HCT116 (cell line): ENCODE results near the gene SELENOW. TPM values are rescaled to one million over a fixed set of nuclear protein-coding genes. Genes with fewer than 3 reads are reported as not detected.

Experiments
- ATAC-seq: fragments of 200-7000 bp; cut with Tn5 transposase; 2 replicates; pipeline ENCODE4 v1.9.1; 2020; ENCODE audit warnings: mild to moderate bottlenecking, moderate library complexity
- BruUV-seq: library from RNA; stranded (reverse); fragments of 400-500 nt; replicated peaks from 2 replicates; lab custom pipeline; 2021; lab: Mats Ljungman, UMichigan
- CTCF ChIA-PET: fragments of 300-600 bp; sonication (Branson Sonifier 250); formaldehyde crosslinking; loops from one replicate; lab custom pipeline; 2021; ENCODE audit warnings: antibody characterized with exemption; lab: Charles Lee
- POLR2A ChIA-PET: fragments of 300-600, 350-600 bp; sonication (Branson Sonifier 250); formaldehyde crosslinking; loops from one replicate; lab custom pipeline; 2021; ENCODE audit warnings: antibody characterized with exemption; lab: Charles Lee
- RAD21 ChIA-PET, 2 experiments: fragments of 300-600 bp; sonication (Branson Sonifier 250); formaldehyde crosslinking; loops; one replicate each; lab custom pipeline; 2023; ENCODE audit warnings: low total read pairs in 2 of 2; ENCODE audit not compliant: uncharacterized antibody in 2 of 2, unreplicated experiment in 2 of 2, low non-redundant PET in 1 of 2; lab: Charles Lee
- DNase-seq: peaks from one replicate; pipeline ENCODE4 v3.0.0-alpha.2; 2010; ENCODE audit warnings: low read depth, low spot score
- H2AFZ ChIP-seq: fragments of 200-600 bp; shearing (Covaris generic), sonication (generic); 2 replicates; pipeline ENCODE4 v1.6.1; 2017; ENCODE audit warnings: low read depth, mixed run types, mixed read lengths, antibody characterized with exemption, low read length; ENCODE audit not compliant: poor library complexity, severe bottlenecking
- H3K27ac ChIP-seq: 2 replicates; pipeline ENCODE4 v1.5.1; 2012; ENCODE audit warnings: low read depth, low read length
- H3K27me3 ChIP-seq: fragments of 200-600 bp; sonication (generic); 2 replicates; pipeline ENCODE4 v1.6.1; 2016; ENCODE audit warnings: mixed run types, low read length, mixed read lengths; ENCODE audit not compliant: insufficient read depth
- H3K36me3 ChIP-seq, 2 experiments: fragments of 200-500 bp in 1 of 2; fragments of 200-600 bp in 1 of 2; sonication (Bioruptor generic) in 1 of 2; sonication (generic) in 1 of 2; 2 replicates each; pipeline versions ENCODE4 v1.5.1 to v1.6.1; 2014 to 2016; ENCODE audit warnings: low read length in 2 of 2, inconsistent platforms in 1 of 2, mixed read lengths in 1 of 2, mixed run types in 1 of 2; ENCODE audit not compliant: insufficient read depth in 2 of 2, control insufficient read depth in 1 of 2
- H3K4me1 ChIP-seq, 2 experiments: fragments of 200-600 bp in 1 of 2; sonication (generic) in 1 of 2; 2 replicates each; pipeline versions ENCODE4 v1.5.1 to v1.6.1; 2012 to 2017; ENCODE audit warnings: low read length in 2 of 2, inconsistent platforms in 1 of 2, mild to moderate bottlenecking in 1 of 2, mixed read lengths in 1 of 2, mixed run types in 1 of 2, moderate library complexity in 1 of 2; ENCODE audit not compliant: insufficient read depth in 2 of 2, control insufficient read depth in 1 of 2
- H3K4me2 ChIP-seq: fragments of 200-600 bp; sonication (generic); 2 replicates; pipeline ENCODE4 v1.6.1; 2017; ENCODE audit warnings: mixed run types, low read length, mixed read lengths
- H3K4me3 ChIP-seq, 2 experiments: fragments of 200-600 bp in 1 of 2; sonication (generic) in 1 of 2; replicated peaks in 1 of 2; 2 replicates each; pipeline ENCODE4 v1.5.1; 2011 to 2016; ENCODE audit warnings: low read length in 2 of 2, control low read depth in 1 of 2, low read depth in 1 of 2, mild to moderate bottlenecking in 1 of 2, mixed read lengths in 1 of 2, mixed run types in 1 of 2
- H3K79me2 ChIP-seq: fragments of 200-600 bp; sonication (generic); 2 replicates; pipeline ENCODE4 v1.6.1; 2017; ENCODE audit warnings: mild to moderate bottlenecking, mixed run types, low read length, moderate library complexity, mixed read lengths; ENCODE audit not compliant: insufficient read depth
- H3K9ac ChIP-seq: fragments of 200-600 bp; sonication (generic); 2 replicates; pipeline ENCODE4 v1.6.1; 2016; ENCODE audit warnings: low read length, mixed read lengths
- H3K9me2 ChIP-seq: fragments of 200-600 bp; sonication (generic), shearing (Covaris generic); 2 replicates; pipeline ENCODE4 v1.6.1; 2017; ENCODE audit warnings: mixed run types, mild to moderate bottlenecking, moderate library complexity; ENCODE audit not compliant: insufficient read depth
- H3K9me3 ChIP-seq, 2 experiments: fragments of 200-500 bp in 1 of 2; fragments of 200-600 bp in 1 of 2; sonication (Bioruptor generic) in 1 of 2; sonication (generic) in 1 of 2; 2 replicates each; pipeline ENCODE4 v1.6.1; 2014 to 2017; ENCODE audit warnings: low read length in 2 of 2, mixed read lengths in 2 of 2, inconsistent platforms in 1 of 2, low read depth in 1 of 2, mild to moderate bottlenecking in 1 of 2, mixed run types in 1 of 2, moderate library complexity in 1 of 2; ENCODE audit not compliant: control insufficient read depth in 1 of 2, insufficient read depth in 1 of 2
- H4K20me1 ChIP-seq: fragments of 200-600 bp; sonication (generic), shearing (Covaris generic); 2 replicates; pipeline ENCODE4 v1.6.1; 2017; ENCODE audit warnings: mixed run types, mild to moderate bottlenecking, moderate library complexity; ENCODE audit not compliant: insufficient read depth
- CBX3 ChIP-seq: IDR thresholded peaks from 2 replicates; pipeline ENCODE4 v1.6.1; 2012; ENCODE audit warnings: low read depth
- ELF1 ChIP-seq: IDR thresholded peaks from 2 replicates; pipeline ENCODE4 v1.6.1; 2012; ENCODE audit warnings: low read depth, borderline replicate concordance
- EZH2 ChIP-seq: fragments of 200-600 bp; sonication (generic); IDR thresholded peaks from 2 replicates; pipeline ENCODE4 v1.6.1; 2017; ENCODE audit warnings: antibody characterized with exemption, mixed run types
- EZH2phosphoT487 ChIP-seq: fragments of 200-600 bp; IDR thresholded peaks from 2 replicates; pipeline ENCODE4 v1.6.1; 2018; ENCODE audit warnings: antibody characterized with exemption, borderline replicate concordance
- JUND ChIP-seq: IDR thresholded peaks from 2 replicates; pipeline ENCODE4 v1.6.1; 2012
- RAD21 ChIP-seq: IDR thresholded peaks from 2 replicates; pipeline ENCODE4 v1.6.1; 2012; ENCODE audit warnings: low read depth, mild to moderate bottlenecking
- SIN3A ChIP-seq: IDR thresholded peaks from 2 replicates; pipeline ENCODE4 v1.6.1; 2012; ENCODE audit warnings: low read depth
- SRF ChIP-seq: IDR thresholded peaks from 2 replicates; pipeline ENCODE4 v1.6.1; 2012; ENCODE audit warnings: low read depth
- YY1 ChIP-seq: IDR thresholded peaks from 2 replicates; pipeline ENCODE4 v1.6.1; 2011; ENCODE audit warnings: low read length, low read depth, moderate library complexity, mild to moderate bottlenecking; ENCODE audit not compliant: insufficient replicate concordance; ENCODE audit errors: extremely low read depth
- ZBTB33 ChIP-seq: IDR thresholded peaks from 2 replicates; pipeline ENCODE4 v1.6.1; 2011; ENCODE audit warnings: mild to moderate bottlenecking, low read length, moderate library complexity; ENCODE audit not compliant: insufficient replicate concordance; ENCODE audit errors: extremely low read depth
- ZNF274 ChIP-seq: fragments of 200-500 bp; sonication (Bioruptor generic); IDR thresholded peaks from 2 replicates; pipeline ENCODE4 v1.6.1; 2014; ENCODE audit warnings: mild to moderate bottlenecking, low read depth, low read length, inconsistent platforms
- intact Hi-C: fragments of 100-400 bp; cut with micrococcal nuclease; formaldehyde crosslinking; loops from 2 replicates; pipeline ENCODE4 v1.10.0; 2022
- total RNA-seq: library from RNA; stranded (reverse); gene quantifications from one replicate; pipeline ENCODE4 v1.2.1, GENCODE V29; 2021; ENCODE audit not compliant: unreplicated experiment

The SELENOW gene
- total RNA-seq, 1 experiment from 2014 or later = 181 TPM

DNA sequence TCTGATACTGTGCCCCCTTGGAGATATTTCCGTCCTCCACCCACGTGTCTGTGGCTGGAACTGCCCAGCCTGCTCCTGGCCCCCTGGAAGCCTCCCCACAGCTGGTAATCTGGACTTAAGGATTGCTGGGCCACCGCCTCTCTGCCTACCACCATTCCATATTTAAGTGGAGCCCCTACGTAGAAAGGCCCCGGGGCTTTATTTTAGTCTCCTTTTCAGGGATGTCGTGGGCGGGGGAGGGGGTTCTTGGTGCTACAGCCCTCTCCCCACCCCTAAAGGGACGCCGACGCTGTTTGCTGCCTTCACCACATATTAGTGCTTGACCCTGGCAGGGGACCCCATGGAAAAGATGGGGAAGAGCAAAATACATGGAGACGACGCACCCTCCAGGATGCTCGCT lies 35.9 kb upstream of the SELENOW start:
- Histone ChIP-seq H3K27ac (peak overlapping the region; percentile 85), H3K9ac (peak overlapping the region; percentile 88)

More for the DNA sequence above, 35.9 kb upstream of the SELENOW start:
- Histone ChIP-seq H3K27me3 (no peaks in the 10 kb centered on the region), H4K20me1 (no peaks in the 10 kb centered on the region), H3K4me1 (peaks cover 25 to 43% of the 10 kb centered on the region in 2 experiments), H3K36me3 (peaks cover 12 to 22% of the 10 kb centered on the region in 2 experiments; a peak in 3 of 4 replicates), H3K79me2 (peaks cover 22% of the 10 kb centered on the region), H3K4me2 (peak overlapping the region; percentile 71), H3K4me3 (peak overlapping the region in 1 of 2 experiments; percentile 74; a peak in 2 of 4 replicates), H2AFZ (no peak overlapping the region), H3K9me2 (no peaks in the 10 kb centered on the region), H3K9me3 (no peaks in the 10 kb centered on the region)
- DNase-seq (no peak), ATAC-seq (no peak)
- CTCF ChIA-PET = interaction anchor here (0.7 to 4.0 kb wide), 4 partner anchors 30 to 314 kb away, joined by 3 to 68 read pairs (median 4); partner anchors contain the start of gene EHD2
- RAD21 ChIA-PET = interaction anchor here (0.7 to 0.9 kb wide), 2 partner anchors 21 to 30 kb away, joined by 3 read pairs; partner anchors contain the start of gene EHD2 (in 1 of the 2)
- TF ChIP-seq EZH2phosphoT487 (no peak), ZBTB33 (no peak), RAD21 (no peak), EZH2 (no peak), SIN3A (no peak), ZNF274 (no peak), CBX3 (no peak), JUND (no peak), YY1 (no peak), ELF1 (no peak), SRF (no peak)
- intact Hi-C loops = loop anchor here (1.0 to 2.0 kb wide), 2 partner anchors 14 to 29 kb away; partner anchors contain the start of gene EHD2
- no TSS peak for BruUV-seq
- POLR2A ChIA-PET = interaction anchor here (1.2 to 5.2 kb wide), 2 partner anchors 20 to 30 kb away, joined by 5 to 32 read pairs; partner anchors contain the start of gene EHD2
